ENCODE data around the gene GAMT.
"Not testable (repeated sequence)": the region's sequence is repeated elsewhere in the genome, so short reads cannot be mapped to it uniquely, and the experiment has no call there.

The GAMT gene

GRCh38 chr19:1433119-1434039 lies 32.0 kb upstream of the GAMT start:
- no peak for DNase-seq (ENCODE audit: low spot score)

- no peak for DNase-seq (ENCODE audit: low spot score)
Observed at GRCh38 chr19:1432507-1432887, 31.2 kb upstream of the GAMT start.

GRCh38 chr19:1431759-1432506 lies 30.6 kb upstream of the GAMT start:
- DNase-seq (ENCODE audit: low spot score): no peak

GRCh38 chr19:1430246-1430645 lies 28.9 kb upstream of the GAMT start:
- DNase-seq (ENCODE audit: low spot score): no peak

- DNase-seq (ENCODE audit: low spot score): no peak
Observed at GRCh38 chr19:1429750-1430149, 28.4 kb upstream of the GAMT start.

- no peak for DNase-seq (ENCODE audit: low spot score)
Observed at GRCh38 chr19:1428738-1429391, 27.5 kb upstream of the GAMT start.

DNA sequence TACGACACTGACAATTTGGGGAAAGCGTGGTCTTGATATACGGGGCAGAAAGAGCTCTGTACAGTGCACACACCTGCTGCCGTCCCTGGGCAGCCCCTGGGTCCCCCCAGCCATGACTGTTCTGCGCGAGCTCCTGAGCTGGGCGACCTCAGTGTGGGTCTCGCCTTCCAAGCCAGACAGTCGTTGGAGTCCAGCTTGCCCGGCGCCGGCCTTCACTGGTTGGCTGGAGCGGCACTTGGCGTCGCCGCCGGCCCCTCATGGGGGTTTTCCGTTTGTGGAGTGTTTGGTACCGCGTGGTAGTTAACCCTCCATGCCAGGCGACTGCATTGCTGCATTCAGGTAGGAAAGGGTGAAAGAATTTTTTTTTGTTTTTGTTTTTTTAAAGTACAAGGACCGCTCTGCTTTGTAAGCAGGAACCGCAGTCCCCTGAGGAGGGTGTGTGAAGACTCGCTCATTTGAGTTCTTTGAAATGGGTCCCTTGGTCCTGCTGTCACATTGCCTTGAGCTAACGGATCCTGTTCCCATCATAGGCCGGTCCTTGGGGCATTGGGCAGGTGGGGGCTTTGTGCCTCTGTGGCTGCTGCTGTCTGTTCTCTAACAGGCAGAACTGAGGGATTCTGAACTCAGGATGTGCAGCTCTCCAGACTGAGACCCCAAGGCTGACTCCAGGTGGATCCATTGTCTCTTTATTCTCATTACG lies 26.0 kb upstream of the GAMT start:
- no peak for DNase-seq (ENCODE audit: low spot score)

DNA sequence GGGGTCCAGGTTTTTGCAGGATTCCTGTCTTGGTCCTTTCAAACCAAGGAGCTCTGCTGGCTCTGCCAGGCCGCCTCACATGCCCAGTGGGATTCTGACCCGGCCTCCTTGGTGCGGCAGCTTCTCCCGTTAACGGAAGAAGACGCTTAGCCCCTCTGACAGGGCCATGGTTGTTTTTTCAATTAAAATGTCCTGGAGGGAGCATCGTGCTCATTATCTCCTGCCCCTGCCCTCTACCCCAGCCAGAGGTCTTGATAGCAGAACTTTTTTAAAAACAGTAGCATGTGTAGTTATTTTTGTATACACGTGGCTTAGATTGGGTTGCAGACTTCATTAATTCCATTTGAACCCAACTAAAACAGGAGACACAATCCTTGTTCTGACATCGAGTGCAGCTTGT lies 25.4 kb upstream of the GAMT start:
- no peak for DNase-seq (ENCODE audit: low spot score)

DNA sequence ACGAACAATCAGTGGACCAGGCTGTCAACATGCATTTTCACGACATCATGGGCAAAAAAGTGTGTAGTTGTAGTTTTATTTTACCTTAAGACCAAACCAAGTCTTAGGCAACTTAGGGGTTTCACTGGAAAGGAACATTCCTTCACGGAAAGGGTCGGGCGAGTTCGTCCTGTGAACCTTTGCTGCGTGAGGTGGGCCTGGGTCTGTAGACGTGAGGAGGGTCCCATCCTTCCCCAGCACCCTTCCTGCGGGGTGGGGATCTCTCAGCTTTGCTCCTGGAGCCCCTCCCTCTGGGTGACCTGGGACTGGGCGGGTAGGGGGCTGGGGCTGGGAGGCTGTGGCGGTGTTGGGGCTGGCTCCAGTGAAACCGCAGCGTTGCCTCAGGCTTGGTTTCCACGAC lies 24.6 kb upstream of the GAMT start:
- DNase-seq (ENCODE audit: low spot score): no peak

DNA sequence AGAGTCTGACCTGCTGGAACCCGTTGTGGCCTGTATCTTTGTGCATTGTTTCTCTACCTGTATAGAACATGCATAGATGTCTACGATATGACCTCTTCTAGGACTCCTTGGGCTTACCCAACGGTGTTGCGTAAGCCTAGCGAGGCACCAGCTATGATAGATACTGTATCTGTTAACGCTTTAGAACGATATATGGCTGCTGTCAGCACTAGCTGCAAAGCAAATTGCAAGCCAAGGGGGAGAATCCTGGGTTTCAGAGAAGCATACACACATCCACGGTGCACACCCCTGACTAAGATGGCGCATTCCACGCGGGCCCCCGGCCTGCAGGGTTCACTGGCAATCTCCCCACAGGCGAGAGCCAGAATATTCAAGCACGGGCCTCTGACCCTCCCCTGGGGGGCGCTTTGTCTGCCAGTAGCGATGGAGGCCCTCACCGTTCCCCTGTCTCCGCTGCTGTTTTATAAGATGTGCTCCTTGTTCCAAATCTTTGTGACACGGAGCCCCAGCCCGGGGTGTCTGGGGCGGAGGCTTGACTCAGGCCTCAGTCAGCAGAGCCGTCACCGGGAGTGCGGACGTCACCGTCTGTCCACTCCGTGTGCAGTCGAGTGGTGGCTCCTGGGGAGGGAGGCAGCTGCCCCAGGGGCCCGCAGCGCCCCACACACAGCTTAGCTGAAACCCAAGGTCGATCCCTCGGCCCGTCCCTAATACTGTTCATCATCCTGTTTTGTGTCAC lies 23.9 kb upstream of the GAMT start:
- DNase-seq (ENCODE audit: low spot score): no peak

DNA sequence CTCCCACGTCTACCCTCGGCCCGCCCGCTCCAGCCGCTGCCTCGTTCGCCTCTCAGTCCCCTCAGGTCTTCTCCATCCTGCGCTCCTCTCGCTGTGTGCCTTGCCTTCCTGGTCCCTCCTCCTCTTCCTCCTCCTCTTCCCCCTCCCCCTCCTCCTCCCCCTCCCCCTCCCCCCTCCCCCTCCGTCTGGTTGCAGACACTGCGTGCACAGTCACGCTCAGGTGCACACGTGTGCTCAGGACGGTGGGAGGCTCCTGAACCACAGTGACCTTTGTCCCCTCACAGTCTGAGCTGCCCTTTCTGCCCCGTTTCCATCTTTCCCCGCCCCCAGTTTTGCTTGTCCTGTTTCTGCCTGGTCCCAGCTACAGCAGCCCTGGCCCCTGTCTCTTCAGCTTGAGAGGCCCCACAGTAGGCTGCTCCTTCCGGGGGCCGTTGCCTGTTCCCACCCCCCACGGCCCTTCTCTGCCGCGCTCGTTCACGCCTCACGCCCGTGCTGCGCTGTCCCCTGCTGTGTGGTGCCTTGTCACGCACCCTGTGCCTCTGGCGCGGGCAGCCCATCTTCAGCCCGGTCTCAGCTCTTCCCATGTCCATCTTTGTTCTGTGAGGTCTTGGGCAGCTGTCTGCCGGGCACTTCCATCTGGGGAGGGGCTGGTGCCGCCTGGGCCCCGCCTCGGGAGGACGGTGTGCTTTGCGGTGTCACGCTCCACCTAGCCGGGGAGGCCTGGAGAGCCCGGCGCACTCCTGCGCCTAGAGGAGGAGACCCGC lies 23.0 kb upstream of the GAMT start:
- no peak for DNase-seq (ENCODE audit: low spot score)

GRCh38 chr19:1423436-1424191 lies 22.3 kb upstream of the GAMT start:
- no peak for DNase-seq (ENCODE audit: low spot score)

- DNase-seq (ENCODE audit: low spot score): no peak
Observed at GRCh38 chr19:1422943-1423342, 21.6 kb upstream of the GAMT start.

DNA sequence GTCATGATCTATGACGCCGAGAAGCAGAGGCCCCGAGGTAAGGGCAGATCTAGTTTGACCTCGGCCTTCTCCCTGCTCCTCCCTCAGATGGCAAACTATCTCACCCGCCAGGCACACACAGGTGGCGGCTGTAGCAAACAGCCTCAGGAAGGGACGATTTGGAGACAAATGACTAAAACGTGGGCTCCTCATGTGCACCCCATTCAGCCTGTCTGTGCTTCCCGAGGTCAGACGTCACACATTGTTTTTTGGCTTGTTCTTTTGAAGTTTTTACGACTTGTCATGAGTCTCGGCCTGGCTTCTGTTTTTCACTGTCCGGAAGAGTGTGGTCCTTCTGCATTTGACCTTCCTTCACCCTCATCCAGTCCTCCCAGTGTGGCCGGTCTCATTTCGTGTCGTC lies 21.0 kb upstream of the GAMT start:
- DNase-seq (ENCODE audit: low spot score): no peak

GRCh38 chr19:1421958-1422305 lies 20.6 kb upstream of the GAMT start:
- DNase-seq (ENCODE audit: low spot score): no peak

- DNase-seq (ENCODE audit: low spot score): no peak
Observed at GRCh38 chr19:1421218-1421957, 20.0 kb upstream of the GAMT start.

GRCh38 chr19:1420590-1420989 lies 19.2 kb upstream of the GAMT start:
- no peak for DNase-seq (ENCODE audit: low spot score)

DNA sequence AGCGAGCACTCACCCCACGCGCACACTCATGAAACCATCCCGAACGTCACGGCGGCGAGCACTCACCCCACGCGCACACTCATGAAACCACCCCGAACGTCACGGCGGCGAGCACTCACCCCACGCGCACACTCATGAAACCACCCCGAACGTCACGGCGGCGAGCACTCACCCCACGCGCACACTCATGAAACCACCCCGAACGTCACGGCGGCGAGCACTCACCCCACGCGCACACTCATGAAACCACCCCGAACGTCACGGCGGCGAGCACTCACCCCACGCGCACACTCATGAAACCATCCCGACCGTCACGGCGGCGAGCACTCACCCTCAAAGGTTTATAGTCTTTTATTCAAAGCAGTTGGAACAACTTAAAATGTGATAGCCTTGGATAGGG lies 18.7 kb upstream of the GAMT start:
- DNase-seq (ENCODE audit: low spot score): not testable (repeated sequence)

- DNase-seq (ENCODE audit: low spot score): no peak
Observed at GRCh38 chr19:1418951-1419738, 17.8 kb upstream of the GAMT start.

Data from LoVo (cell line).